AG04449 (cell line): ENCODE data around the gene LCP2.

Experiments
- CTCF ChIA-PET: fragments of 350-600 bp; formaldehyde crosslinking; extraction: SDS; loops from one replicate; lab custom pipeline; 2021; ENCODE audit warnings: antibody characterized with exemption; lab: Yijun Ruan, JAX
- POLR2A ChIA-PET: fragments of 400-600, 350-600 bp; formaldehyde crosslinking; extraction: SDS; loops from one replicate; lab custom pipeline; 2020; ENCODE audit warnings: antibody characterized with exemption, inconsistent platforms; lab: Yijun Ruan, JAX
- DNase-seq: peaks from one replicate; pipeline ENCODE4 v3.0.0-alpha.2; 2010; ENCODE audit warnings: low read depth, low spot score
- H3K4me3 ChIP-seq: 2 replicates; pipeline ENCODE4 v1.5.1; 2011; ENCODE audit warnings: low read depth, mild to moderate bottlenecking, control low read depth, low read length
- CTCF ChIP-seq: IDR thresholded peaks from one replicate; pipeline ENCODE4 v1.5.1; 2011; ENCODE audit warnings: mild to moderate bottlenecking, moderate library complexity, low read length, control low read depth, inconsistent platforms; ENCODE audit not compliant: insufficient read depth; ENCODE audit errors: missing control alignments

Gene LCP2

GRCh38 chr5:170204202-170204601, 93.4 kb downstream of the LCP2 start:
- CTCF ChIA-PET, result interaction anchor here (0.7 kb wide), 1 partner anchor 103 kb away, joined by 3 read pairs; no protein-coding TSS in a partner anchor
- POLR2A ChIA-PET, result no interaction called here
- H3K4me3 ChIP-seq, result no peak overlapping the region
- no peak for TF ChIP-seq CTCF
- no peak for DNase-seq

DNA sequence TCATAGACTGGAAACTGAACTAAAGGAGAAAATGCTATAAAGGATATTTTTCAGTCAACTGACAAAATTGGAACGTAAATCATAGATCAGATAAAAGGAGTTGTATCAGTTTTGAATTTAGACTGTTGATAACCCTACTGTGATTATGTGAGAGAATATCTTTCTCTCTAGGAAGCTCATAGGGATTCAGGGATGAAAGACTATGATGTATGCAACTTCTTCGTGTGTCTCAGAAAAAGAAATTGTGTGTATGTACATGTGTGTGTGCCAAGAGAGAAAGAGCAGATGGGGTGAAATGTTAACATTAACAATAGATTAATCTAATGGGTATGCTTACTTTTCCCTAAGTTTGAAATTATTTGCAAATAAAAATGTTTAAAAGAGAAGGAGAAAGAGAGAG, 95.5 kb downstream of the LCP2 start:
- CTCF ChIA-PET, result interaction anchor here (1.5 to 1.8 kb wide), 2 partner anchors 17 to 102 kb away, joined by 5 to 7 read pairs; no protein-coding TSS in a partner anchor
- H3K4me3 ChIP-seq, result no peak overlapping the region
- no peak for DNase-seq
- POLR2A ChIA-PET, result no interaction called here
- no peak for TF ChIP-seq CTCF

DNA sequence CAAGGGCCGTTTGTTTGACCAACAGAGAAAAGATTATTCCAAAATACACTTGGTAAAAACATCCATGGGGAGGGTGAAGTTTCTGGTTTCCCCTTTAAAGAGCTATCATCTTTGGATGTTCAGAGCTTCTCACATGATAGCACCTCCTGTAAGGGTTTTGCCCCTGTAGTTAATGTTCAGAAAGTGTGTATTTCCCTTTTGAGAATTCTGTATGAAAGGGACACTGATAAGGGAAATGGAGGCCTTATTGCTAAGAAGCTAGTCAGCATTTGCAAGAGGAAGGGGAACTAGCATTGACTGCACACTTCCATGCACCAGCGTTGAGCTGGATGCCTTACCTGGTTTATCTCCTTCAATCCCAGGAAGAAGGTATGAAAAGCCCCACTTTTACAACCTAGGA, 96.3 kb downstream of the LCP2 start:
- CTCF ChIA-PET, result interaction anchor here (1.0 to 1.8 kb wide), 3 partner anchors 15 to 101 kb away, joined by 3 to 7 read pairs (median 5); no protein-coding TSS in a partner anchor
- no peak for DNase-seq
- no peak for TF ChIP-seq CTCF
- no peak overlapping the region for H3K4me3 ChIP-seq
- POLR2A ChIA-PET, result no interaction called here

- no peak for TF ChIP-seq CTCF
- CTCF ChIA-PET, result interaction anchor here (0.9 to 1.6 kb wide), 5 partner anchors 14 to 106 kb away, joined by 3 to 11 read pairs (median 5); no protein-coding TSS in a partner anchor
- POLR2A ChIA-PET, result no interaction called here
- no peak overlapping the region for H3K4me3 ChIP-seq
- DNase-seq, result no peak
Measured at GRCh38 chr5:170200876-170201275, 96.7 kb downstream of the LCP2 start.
